ENCODE data around the gene RAB28. TPM values are rescaled to one million over a fixed set of nuclear protein-coding genes. Genes with fewer than 3 reads are reported as not detected.

Gene RAB28
- total and polyA plus RNA-seq, 2 experiments from 2014 or later, result 15.3 to 23.9 TPM

DNA sequence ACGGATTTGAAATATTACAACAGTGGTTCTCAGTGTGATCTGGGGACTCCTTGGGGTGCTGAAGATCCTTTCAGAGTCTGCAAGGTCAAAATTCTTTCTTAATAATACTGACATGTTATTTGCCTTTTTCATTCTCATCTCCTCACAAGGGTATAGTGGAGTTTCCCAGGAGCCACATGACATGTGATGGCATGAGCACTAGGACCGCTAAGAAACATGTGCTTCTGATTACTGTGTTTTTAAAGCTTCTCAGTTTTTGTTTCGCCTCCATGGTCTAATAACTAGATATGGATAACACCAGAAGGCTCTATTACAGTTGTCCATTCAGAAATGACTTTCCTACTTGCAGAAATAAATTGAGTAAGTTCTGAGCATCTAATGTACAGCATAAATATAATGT lies 156.1 kb downstream of the RAB28 start:
- ATAC-seq, result no peak
- H3K4me2 ChIP-seq, result no peak overlapping the region
- DNase-seq (ENCODE audit: low spot score), result no peak
- Mint-ChIP-seq H3K4me3 (no peak overlapping the region), H3K27ac (no peak overlapping the region), H3K27me3 (ENCODE audit: insufficient read depth, low read depth, poor library complexity) (peaks cover 2% of the 10 kb centered on the region), H3K9me3 (no peaks in the 10 kb centered on the region), H3K4me1 (peaks cover 14% of the 10 kb centered on the region; the same call in 2 of the 3 replicates), H3K36me3 (ENCODE audit: low read depth) (0 out of 3 replicates have a peak, but pooled peaks cover 1% of the 10 kb centered on the region)
- peaks cover 13% of the 10 kb centered on the region for H3K9me2 ChIP-seq (ENCODE audit: insufficient read depth)
- no peak overlapping the region for H2AFZ ChIP-seq
- no peaks in the 10 kb centered on the region for H3F3A ChIP-seq (replicated peaks; ENCODE audit: low read depth)
- TF ChIP-seq REST (IDR thresholded peaks at IDR 0.05; ENCODE audit: unreplicated experiment), result no peak
- no peak for TF ChIP-seq JUNB (IDR thresholded peaks at IDR 0.05; ENCODE audit: unreplicated experiment)
- TF ChIP-seq, protein P1, sequence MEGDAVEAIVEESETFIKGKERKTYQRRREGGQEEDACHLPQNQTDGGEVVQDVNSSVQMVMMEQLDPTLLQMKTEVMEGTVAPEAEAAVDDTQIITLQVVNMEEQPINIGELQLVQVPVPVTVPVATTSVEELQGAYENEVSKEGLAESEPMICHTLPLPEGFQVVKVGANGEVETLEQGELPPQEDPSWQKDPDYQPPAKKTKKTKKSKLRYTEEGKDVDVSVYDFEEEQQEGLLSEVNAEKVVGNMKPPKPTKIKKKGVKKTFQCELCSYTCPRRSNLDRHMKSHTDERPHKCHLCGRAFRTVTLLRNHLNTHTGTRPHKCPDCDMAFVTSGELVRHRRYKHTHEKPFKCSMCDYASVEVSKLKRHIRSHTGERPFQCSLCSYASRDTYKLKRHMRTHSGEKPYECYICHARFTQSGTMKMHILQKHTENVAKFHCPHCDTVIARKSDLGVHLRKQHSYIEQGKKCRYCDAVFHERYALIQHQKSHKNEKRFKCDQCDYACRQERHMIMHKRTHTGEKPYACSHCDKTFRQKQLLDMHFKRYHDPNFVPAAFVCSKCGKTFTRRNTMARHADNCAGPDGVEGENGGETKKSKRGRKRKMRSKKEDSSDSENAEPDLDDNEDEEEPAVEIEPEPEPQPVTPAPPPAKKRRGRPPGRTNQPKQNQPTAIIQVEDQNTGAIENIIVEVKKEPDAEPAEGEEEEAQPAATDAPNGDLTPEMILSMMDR (conservative IDR thresholded peaks at IDR 0.05; ENCODE audit: low read depth in 2 of 2), result no peak
- TF ChIP-seq EZH2phosphoT487 (IDR thresholded peaks at IDR 0.05; ENCODE audit: unreplicated experiment), result no peak
- TF ChIP-seq, protein P2, sequence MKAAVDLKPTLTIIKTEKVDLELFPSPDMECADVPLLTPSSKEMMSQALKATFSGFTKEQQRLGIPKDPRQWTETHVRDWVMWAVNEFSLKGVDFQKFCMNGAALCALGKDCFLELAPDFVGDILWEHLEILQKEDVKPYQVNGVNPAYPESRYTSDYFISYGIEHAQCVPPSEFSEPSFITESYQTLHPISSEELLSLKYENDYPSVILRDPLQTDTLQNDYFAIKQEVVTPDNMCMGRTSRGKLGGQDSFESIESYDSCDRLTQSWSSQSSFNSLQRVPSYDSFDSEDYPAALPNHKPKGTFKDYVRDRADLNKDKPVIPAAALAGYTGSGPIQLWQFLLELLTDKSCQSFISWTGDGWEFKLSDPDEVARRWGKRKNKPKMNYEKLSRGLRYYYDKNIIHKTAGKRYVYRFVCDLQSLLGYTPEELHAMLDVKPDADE (IDR thresholded peaks at IDR 0.05), result no peak
- TF ChIP-seq, protein P3, sequence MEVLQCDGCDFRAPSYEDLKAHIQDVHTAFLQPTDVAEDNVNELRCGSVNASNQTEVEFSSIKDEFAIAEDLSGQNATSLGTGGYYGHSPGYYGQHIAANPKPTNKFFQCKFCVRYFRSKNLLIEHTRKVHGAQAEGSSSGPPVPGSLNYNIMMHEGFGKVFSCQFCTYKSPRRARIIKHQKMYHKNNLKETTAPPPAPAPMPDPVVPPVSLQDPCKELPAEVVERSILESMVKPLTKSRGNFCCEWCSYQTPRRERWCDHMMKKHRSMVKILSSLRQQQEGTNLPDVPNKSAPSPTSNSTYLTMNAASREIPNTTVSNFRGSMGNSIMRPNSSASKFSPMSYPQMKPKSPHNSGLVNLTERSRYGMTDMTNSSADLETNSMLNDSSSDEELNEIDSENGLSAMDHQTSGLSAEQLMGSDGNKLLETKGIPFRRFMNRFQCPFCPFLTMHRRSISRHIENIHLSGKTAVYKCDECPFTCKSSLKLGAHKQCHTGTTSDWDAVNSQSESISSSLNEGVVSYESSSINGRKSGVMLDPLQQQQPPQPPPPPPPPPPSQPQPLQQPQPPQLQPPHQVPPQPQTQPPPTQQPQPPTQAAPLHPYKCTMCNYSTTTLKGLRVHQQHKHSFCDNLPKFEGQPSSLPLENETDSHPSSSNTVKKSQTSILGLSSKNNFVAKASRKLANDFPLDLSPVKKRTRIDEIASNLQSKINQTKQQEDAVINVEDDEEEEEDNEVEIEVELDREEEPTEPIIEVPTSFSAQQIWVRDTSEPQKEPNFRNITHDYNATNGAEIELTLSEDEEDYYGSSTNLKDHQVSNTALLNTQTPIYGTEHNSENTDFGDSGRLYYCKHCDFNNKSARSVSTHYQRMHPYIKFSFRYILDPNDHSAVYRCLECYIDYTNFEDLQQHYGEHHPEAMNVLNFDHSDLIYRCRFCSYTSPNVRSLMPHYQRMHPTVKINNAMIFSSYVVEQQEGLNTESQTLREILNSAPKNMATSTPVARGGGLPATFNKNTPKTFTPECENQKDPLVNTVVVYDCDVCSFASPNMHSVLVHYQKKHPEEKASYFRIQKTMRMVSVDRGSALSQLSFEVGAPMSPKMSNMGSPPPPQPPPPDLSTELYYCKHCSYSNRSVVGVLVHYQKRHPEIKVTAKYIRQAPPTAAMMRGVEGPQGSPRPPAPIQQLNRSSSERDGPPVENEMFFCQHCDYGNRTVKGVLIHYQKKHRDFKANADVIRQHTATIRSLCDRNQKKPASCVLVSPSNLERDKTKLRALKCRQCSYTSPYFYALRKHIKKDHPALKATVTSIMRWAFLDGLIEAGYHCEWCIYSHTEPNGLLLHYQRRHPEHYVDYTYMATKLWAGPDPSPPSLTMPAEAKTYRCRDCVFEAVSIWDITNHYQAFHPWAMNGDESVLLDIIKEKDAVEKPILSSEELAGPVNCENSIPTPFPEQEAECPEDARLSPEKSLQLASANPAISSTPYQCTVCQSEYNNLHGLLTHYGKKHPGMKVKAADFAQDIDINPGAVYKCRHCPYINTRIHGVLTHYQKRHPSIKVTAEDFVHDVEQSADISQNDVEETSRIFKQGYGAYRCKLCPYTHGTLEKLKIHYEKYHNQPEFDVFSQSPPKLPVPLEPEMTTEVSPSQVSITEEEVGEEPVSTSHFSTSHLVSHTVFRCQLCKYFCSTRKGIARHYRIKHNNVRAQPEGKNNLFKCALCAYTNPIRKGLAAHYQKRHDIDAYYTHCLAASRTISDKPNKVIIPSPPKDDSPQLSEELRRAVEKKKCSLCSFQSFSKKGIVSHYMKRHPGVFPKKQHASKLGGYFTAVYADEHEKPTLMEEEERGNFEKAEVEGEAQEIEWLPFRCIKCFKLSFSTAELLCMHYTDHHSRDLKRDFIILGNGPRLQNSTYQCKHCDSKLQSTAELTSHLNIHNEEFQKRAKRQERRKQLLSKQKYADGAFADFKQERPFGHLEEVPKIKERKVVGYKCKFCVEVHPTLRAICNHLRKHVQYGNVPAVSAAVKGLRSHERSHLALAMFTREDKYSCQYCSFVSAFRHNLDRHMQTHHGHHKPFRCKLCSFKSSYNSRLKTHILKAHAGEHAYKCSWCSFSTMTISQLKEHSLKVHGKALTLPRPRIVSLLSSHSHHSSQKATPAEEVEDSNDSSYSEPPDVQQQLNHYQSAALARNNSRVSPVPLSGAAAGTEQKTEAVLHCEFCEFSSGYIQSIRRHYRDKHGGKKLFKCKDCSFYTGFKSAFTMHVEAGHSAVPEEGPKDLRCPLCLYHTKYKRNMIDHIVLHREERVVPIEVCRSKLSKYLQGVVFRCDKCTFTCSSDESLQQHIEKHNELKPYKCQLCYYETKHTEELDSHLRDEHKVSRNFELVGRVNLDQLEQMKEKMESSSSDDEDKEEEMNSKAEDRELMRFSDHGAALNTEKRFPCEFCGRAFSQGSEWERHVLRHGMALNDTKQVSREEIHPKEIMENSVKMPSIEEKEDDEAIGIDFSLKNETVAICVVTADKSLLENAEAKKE (CRISPR knock-in tag; IDR thresholded peaks at IDR 0.05), result no peak
- TF ChIP-seq ZNF331 (CRISPR knock-in tag; IDR thresholded peaks at IDR 0.05; ENCODE audit: low read depth), result no peak
- TF ChIP-seq ZNF114 (CRISPR knock-in tag; IDR thresholded peaks at IDR 0.05), result no peak
- no peak for TF ChIP-seq EZH2 (IDR thresholded peaks at IDR 0.05; ENCODE audit: low read depth, unreplicated experiment)
- TF ChIP-seq NANOG (IDR thresholded peaks at IDR 0.05; ENCODE audit: borderline replicate concordance), result no peak
- no peak for TF ChIP-seq POLR2AphosphoS5 (IDR thresholded peaks at IDR 0.05; ENCODE audit: low read depth)
- no peak for TF ChIP-seq CREB1 (CRISPR knock-in tag; IDR thresholded peaks at IDR 0.05; ENCODE audit: low read depth)
- no peak for TF ChIP-seq STAT1 (IDR thresholded peaks at IDR 0.05; ENCODE audit: unreplicated experiment)
- H4K20me1 ChIP-seq (replicated peaks; ENCODE audit: insufficient read depth), result no peaks in the 10 kb centered on the region
- H3K4me3 ChIP-seq, result no peak overlapping the region
- no peaks in the 10 kb centered on the region for H3K27me3 ChIP-seq (ENCODE audit: insufficient read depth)
- H3K4me1 ChIP-seq (ENCODE audit: insufficient read depth), result peaks cover 8% of the 10 kb centered on the region; the same call in 1 of the 2 replicates
- H3K27ac ChIP-seq (ENCODE audit: low read depth), result no peak overlapping the region
- H3K36me3 ChIP-seq (ENCODE audit: insufficient read depth), result no peaks in the 10 kb centered on the region
- H3K79me2 ChIP-seq (replicated peaks; ENCODE audit: insufficient read depth), result no peaks in the 10 kb centered on the region
